Smooth muscle cell (in vitro differentiated cells): Measurements from ENCODE around the gene IGFN1. TPM values are rescaled to one million over a fixed set of nuclear protein-coding genes. Genes with fewer than 3 reads are reported as not detected.

Source experiments
- DNase-seq: peaks from one replicate; lab custom pipeline; 2025; ENCODE audit not compliant: unreplicated experiment; lab: John Stamatoyannopoulos, UW
- H2AFZ ChIP-seq: fragments of 200-600 bp; sonication (generic); 2 replicates; pipeline ENCODE4 v1.6.0; 2016; ENCODE audit warnings: antibody characterized with exemption, low read depth, mild to moderate bottlenecking
- H3F3A ChIP-seq: fragments of 200-600 bp; sonication (generic); 2 replicates; pipeline ENCODE4 v1.6.0; 2017; ENCODE audit warnings: antibody characterized with exemption, low read depth
- H3K27ac ChIP-seq: fragments of 200-600 bp; sonication (generic); 2 replicates; pipeline ENCODE4 v1.5.1; 2016; ENCODE audit warnings: low read depth, mild to moderate bottlenecking
- H3K27me3 ChIP-seq: fragments of 200-600 bp; sonication (generic); 2 replicates; pipeline ENCODE4 v1.6.1; 2016; ENCODE audit warnings: low read depth, mild to moderate bottlenecking
- H3K36me3 ChIP-seq: fragments of 200-600 bp; sonication (generic); 2 replicates; pipeline ENCODE4 v1.5.1; 2016; ENCODE audit warnings: low read depth
- H3K4me1 ChIP-seq: fragments of 200-600 bp; sonication (generic); 2 replicates; pipeline ENCODE4 v1.5.1; 2016; ENCODE audit warnings: low read depth
- H3K4me2 ChIP-seq: fragments of 200-600 bp; sonication (generic); 2 replicates; pipeline ENCODE4 v1.6.0; 2016; ENCODE audit warnings: mild to moderate bottlenecking
- H3K4me3 ChIP-seq: fragments of 200-600 bp; sonication (generic); 2 replicates; pipeline ENCODE4 v1.5.1; 2016; ENCODE audit warnings: mild to moderate bottlenecking
- H3K79me2 ChIP-seq: fragments of 200-600 bp; sonication (generic); 2 replicates; pipeline ENCODE4 v1.6.0; 2016; ENCODE audit warnings: low read depth, mild to moderate bottlenecking
- H3K9ac ChIP-seq: fragments of 200-600 bp; sonication (generic); 2 replicates; pipeline ENCODE4 v1.6.0; 2016; ENCODE audit warnings: low read depth
- H3K9me3 ChIP-seq: fragments of 200-600 bp; sonication (generic); replicated peaks from 2 replicates; pipeline ENCODE4 v1.5.1; 2016; ENCODE audit warnings: low read depth
- H4K20me1 ChIP-seq: fragments of 200-600 bp; sonication (generic); 2 replicates; pipeline ENCODE4 v1.6.0; 2016; ENCODE audit warnings: low read depth
- CTCF ChIP-seq: fragments of 200-600 bp; sonication (generic); IDR thresholded peaks from 2 replicates; pipeline ENCODE4 v1.5.1; 2017; ENCODE audit warnings: borderline replicate concordance, mild to moderate bottlenecking, antibody characterized with exemption; ENCODE audit not compliant: insufficient read depth, poor library complexity, severe bottlenecking
- WGBS: methylation state at CpG from one replicate; pipeline ENCODE4 v1.1.7; 2016; ENCODE audit warnings: low lambda C conversion rate; 5-methylcytosine and 5-hydroxymethylcytosine counted together
- polyA plus RNA-seq: library from polyadenylated mRNA; unstranded; fragments of >200 nt; fragmentation: Nextera tagmentation; extraction: Ambion mirVana; gene quantifications from 2 replicates; pipeline ENCODE4 v1.2.1, GENCODE V29; 2016
- total RNA-seq: library from RNA; depleted of rRNA; stranded (reverse); fragments of >200 nt; gene quantifications from 2 replicates; pipeline ENCODE4 v1.2.3, GENCODE V29; 2014

The IGFN1 gene
- total and polyA plus RNA-seq, 2 experiments from 2014 or later = not detected

GRCh38 chr1:201167041-201167991, 23.3 kb upstream of the IGFN1 start:
- H3K36me3 ChIP-seq = no peaks in the 10 kb centered on the region
- TF ChIP-seq CTCF = no peak
- no peak overlapping the region for H3K4me2 ChIP-seq
- H3K79me2 ChIP-seq = no peaks in the 10 kb centered on the region
- H4K20me1 ChIP-seq = no peaks in the 10 kb centered on the region
- WGBS = 86% methylated on average over 13 of the region's 13 CpGs
- no peak overlapping the region for H3K9ac ChIP-seq
- H3K27ac ChIP-seq = no peak overlapping the region
- no peaks in the 10 kb centered on the region for H3K27me3 ChIP-seq
- H3K9me3 ChIP-seq = no peaks in the 10 kb centered on the region
- H2AFZ ChIP-seq = no peak overlapping the region
- H3K4me3 ChIP-seq = no peak overlapping the region
- no peaks in the 10 kb centered on the region for H3K4me1 ChIP-seq
- peaks cover 16% of the 10 kb centered on the region for H3F3A ChIP-seq
- DNase-seq = no peak

GRCh38 chr1:201169203-201169602, 21.4 kb upstream of the IGFN1 start:
- H3K4me3 ChIP-seq = no peak overlapping the region
- H3K27ac ChIP-seq = no peak overlapping the region
- no peak for DNase-seq
- H3K4me2 ChIP-seq = no peak overlapping the region
- H3K4me1 ChIP-seq = no peaks in the 10 kb centered on the region
- H3K79me2 ChIP-seq = no peaks in the 10 kb centered on the region
- H3K36me3 ChIP-seq = no peaks in the 10 kb centered on the region
- no peak for TF ChIP-seq CTCF
- WGBS = 78% methylated on average over 3 of the region's 3 CpGs
- H3K27me3 ChIP-seq = no peaks in the 10 kb centered on the region
- H2AFZ ChIP-seq = no peak overlapping the region
- H3K9ac ChIP-seq = no peak overlapping the region
- H4K20me1 ChIP-seq = no peaks in the 10 kb centered on the region
- no peaks in the 10 kb centered on the region for H3K9me3 ChIP-seq
- peaks cover 18% of the 10 kb centered on the region for H3F3A ChIP-seq

GRCh38 chr1:201169971-201170532, 20.6 kb upstream of the IGFN1 start:
- Histone ChIP-seq H3F3A (peaks cover 18% of the 10 kb centered on the region), H3K27me3 (no peaks in the 10 kb centered on the region), H3K4me3 (peak overlapping the region; percentile 61), H3K4me2 (peak overlapping the region; percentile 91), H2AFZ (no peak overlapping the region), H3K79me2 (no peaks in the 10 kb centered on the region), H3K27ac (peak overlapping the region; percentile 60), H4K20me1 (no peaks in the 10 kb centered on the region), H3K9me3 (no peaks in the 10 kb centered on the region), H3K4me1 (no peaks in the 10 kb centered on the region), H3K36me3 (no peaks in the 10 kb centered on the region), H3K9ac (no peak overlapping the region)
- no peak for DNase-seq
- WGBS = 72% methylated on average over 2 of the region's 2 CpGs
- no peak for TF ChIP-seq CTCF
